Type B pancreatic cell (in vitro differentiated cells): Measurements from ENCODE around the gene TICRR. TPM values are rescaled to one million over a fixed set of nuclear protein-coding genes. Genes with fewer than 3 reads are reported as not detected.

ENCODE experiments used
- DNase-seq: peaks from one replicate; pipeline ENCODE4 v3.0.0; 2021; ENCODE audit warnings: mixed read lengths; ENCODE audit not compliant: unreplicated experiment; ENCODE audit errors: extremely low spot score
- H3K27ac Mint-ChIP-seq: 2 replicates; pipeline ENCODE4 v1.8.0; 2021; ENCODE audit warnings: mild to moderate bottlenecking, mixed read lengths
- H3K27me3 Mint-ChIP-seq: 2 replicates; pipeline ENCODE4 v1.8.0; 2021; ENCODE audit warnings: mixed read lengths
- H3K36me3 Mint-ChIP-seq: 2 replicates; pipeline ENCODE4 v1.8.0; 2021; ENCODE audit warnings: mixed read lengths
- H3K4me1 Mint-ChIP-seq: one replicate; pipeline ENCODE4 v1.8.0; 2021; ENCODE audit warnings: mixed read lengths; ENCODE audit not compliant: unreplicated experiment
- H3K4me3 Mint-ChIP-seq: 2 replicates; pipeline ENCODE4 v1.8.0; 2021; ENCODE audit warnings: mild to moderate bottlenecking, mixed read lengths
- H3K9me3 Mint-ChIP-seq: 2 replicates; pipeline ENCODE4 v1.8.0; 2021; ENCODE audit warnings: mixed read lengths
- CTCF ChIP-seq: fragments of 200-600 bp; sonication (generic); conservative IDR thresholded peaks from 2 replicates; pipeline ENCODE4 v1.5.0; 2021; ENCODE audit warnings: antibody characterized with exemption, mild to moderate bottlenecking
- total RNA-seq: library from RNA; stranded (reverse); gene quantifications from 2 replicates; pipeline ENCODE4 v1.2.1, GENCODE V29; 2021; ENCODE audit warnings: low replicate concordance

Gene TICRR
- total RNA-seq, 1 donor from 2014 or later = 23.4 TPM

DNA sequence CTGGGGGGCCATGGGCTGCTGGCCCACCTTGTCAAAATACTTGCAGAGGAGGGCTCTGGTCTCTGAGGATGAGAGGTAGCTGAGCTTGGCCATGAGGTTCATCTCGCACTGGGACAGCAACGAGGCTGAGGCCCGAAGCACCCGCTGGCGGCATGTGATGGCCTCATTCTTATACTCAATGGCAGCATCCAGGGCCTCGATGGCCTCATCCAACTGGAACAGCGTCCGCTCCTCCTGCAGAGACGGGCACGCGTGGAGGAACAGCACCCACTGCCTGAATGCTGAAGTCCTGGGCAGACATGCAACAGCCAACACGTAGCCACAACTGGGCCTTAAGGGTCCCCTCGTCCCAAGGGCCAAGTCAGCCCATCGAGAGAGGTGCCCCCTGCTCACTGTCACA, 55.0 kb downstream of the TICRR start:
- TF ChIP-seq CTCF = no peak
- Mint-ChIP-seq H3K27me3 (no peaks in the 10 kb centered on the region), H3K9me3 (no peaks in the 10 kb centered on the region), H3K27ac (no peak overlapping the region), H3K4me3 (no peak overlapping the region), H3K4me1 (no peaks in the 10 kb centered on the region), H3K36me3 (peaks cover 35% of the 10 kb centered on the region)
- no peak for DNase-seq

- no peak for DNase-seq
- no peak overlapping the region for H3K4me3 Mint-ChIP-seq
- H3K36me3 Mint-ChIP-seq = peaks cover 34% of the 10 kb centered on the region
Measured at GRCh38 chr15:89630974-89631901, 56.0 kb downstream of the TICRR start.

DNA sequence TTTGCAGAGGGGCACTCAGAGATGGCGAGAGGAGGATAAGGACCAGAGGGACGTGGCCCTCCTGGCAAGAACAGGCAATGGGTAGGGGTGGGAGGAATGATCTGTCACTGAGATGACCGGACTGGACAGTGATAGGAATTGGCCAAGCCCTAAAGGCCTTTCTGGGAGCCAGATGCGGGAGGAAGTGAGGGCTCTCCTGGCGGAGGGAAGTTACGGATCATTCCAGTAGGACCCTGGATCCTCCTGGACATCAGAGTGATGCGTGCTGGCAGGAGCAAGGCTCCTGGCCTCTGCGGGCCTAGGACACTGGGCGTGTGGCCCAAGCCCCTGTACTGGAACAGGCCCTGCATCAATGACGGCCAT, 56.6 kb downstream of the TICRR start:
- Mint-ChIP-seq H3K36me3 (peaks cover 34% of the 10 kb centered on the region), H3K27ac (no peak overlapping the region), H3K4me3 (no peak overlapping the region), H3K9me3 (no peaks in the 10 kb centered on the region), H3K27me3 (no peaks in the 10 kb centered on the region), H3K4me1 (no peaks in the 10 kb centered on the region)
- no peak for TF ChIP-seq CTCF
- DNase-seq = no peak

More at GRCh38 chr15:89630974-89631901, 56.0 kb downstream of the TICRR start:
- Mint-ChIP-seq H3K27ac (no peak overlapping the region), H3K9me3 (no peaks in the 10 kb centered on the region), H3K4me1 (no peaks in the 10 kb centered on the region), H3K27me3 (no peaks in the 10 kb centered on the region)
- no peak for TF ChIP-seq CTCF

DNA sequence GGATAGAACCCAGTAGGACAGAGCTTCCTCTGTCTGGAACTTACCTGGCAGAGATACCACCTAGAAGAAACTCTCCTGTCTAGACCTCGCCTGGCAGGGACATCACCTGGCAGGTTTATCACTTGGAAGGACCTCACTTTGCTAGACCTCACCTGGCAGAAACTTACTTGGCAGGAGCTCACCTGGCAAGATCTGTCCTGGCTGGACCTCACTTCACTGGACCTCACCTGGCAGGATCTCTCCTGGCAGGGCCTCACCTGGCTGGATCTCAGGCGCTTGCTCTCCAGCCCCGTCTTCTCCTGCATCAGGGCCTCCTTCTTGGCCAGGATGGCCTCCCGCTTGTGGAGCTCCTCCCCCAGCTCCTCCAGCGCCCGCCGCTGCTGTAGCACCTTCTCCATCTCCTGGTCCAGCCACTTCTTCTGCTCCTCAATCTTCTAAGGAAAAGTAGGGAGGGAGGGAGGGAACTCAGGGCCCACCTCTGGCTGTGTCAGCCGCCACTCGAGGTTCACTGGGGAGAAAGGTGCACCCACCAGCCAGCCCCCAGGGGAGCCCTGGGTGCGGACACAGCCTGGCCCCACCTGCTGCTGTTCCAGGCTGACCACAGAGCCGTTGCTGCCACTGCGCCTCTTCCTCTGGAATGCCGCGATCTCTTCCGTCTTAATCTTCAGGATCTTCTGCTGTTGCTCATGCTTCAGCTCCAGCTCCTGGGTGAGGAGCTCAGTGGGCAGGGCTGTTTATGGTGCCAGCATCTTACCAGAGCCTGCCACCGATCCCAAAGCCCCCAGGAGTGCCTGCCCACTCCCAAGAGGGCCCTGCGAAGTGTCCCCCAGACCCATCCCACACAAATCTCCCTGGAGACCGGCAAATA, 57.5 kb downstream of the TICRR start:
- H3K36me3 Mint-ChIP-seq = peaks cover 33% of the 10 kb centered on the region

GRCh38 chr15:89633585-89633984, 58.3 kb downstream of the TICRR start:
- no peak overlapping the region for H3K27ac Mint-ChIP-seq

More for the DNA sequence above, 57.5 kb downstream of the TICRR start:
- Mint-ChIP-seq H3K27me3 (no peaks in the 10 kb centered on the region), H3K4me1 (no peaks in the 10 kb centered on the region), H3K27ac (no peak overlapping the region), H3K9me3 (no peaks in the 10 kb centered on the region), H3K4me3 (no peak overlapping the region)
- TF ChIP-seq CTCF = no peak
- no peak for DNase-seq

More at GRCh38 chr15:89633585-89633984, 58.3 kb downstream of the TICRR start:
- Mint-ChIP-seq H3K4me3 (no peak overlapping the region), H3K4me1 (no peaks in the 10 kb centered on the region), H3K27me3 (no peaks in the 10 kb centered on the region), H3K36me3 (peaks cover 30% of the 10 kb centered on the region), H3K9me3 (no peaks in the 10 kb centered on the region)
- no peak for TF ChIP-seq CTCF
- DNase-seq = no peak
